HS-27A (cell line): ENCODE data around the gene OLIG1.

Experiments
- DNase-seq: peaks from one replicate; pipeline ENCODE4 v3.0.0-alpha.2; 2012; ENCODE audit warnings: low read depth, missing footprints

Gene OLIG1

GRCh38 chr21:33101300-33101911 lies 31.5 kb downstream of the OLIG1 start:
- no peak for DNase-seq

- DNase-seq: no peak
Measured at GRCh38 chr21:33105088-33105487, 35.1 kb downstream of the OLIG1 start.

- DNase-seq: no peak
Measured at GRCh38 chr21:33108228-33108627, 38.3 kb downstream of the OLIG1 start.

- DNase-seq: no peak
Measured at GRCh38 chr21:33109574-33110339, 39.8 kb downstream of the OLIG1 start.

GRCh38 chr21:33110340-33110715 lies 40.4 kb downstream of the OLIG1 start:
- no peak for DNase-seq

- no peak for DNase-seq
Measured at GRCh38 chr21:33111577-33111976, 41.6 kb downstream of the OLIG1 start.

GRCh38 chr21:33112151-33112550 lies 42.2 kb downstream of the OLIG1 start:
- DNase-seq: no peak

GRCh38 chr21:33112681-33113080 lies 42.7 kb downstream of the OLIG1 start:
- no peak for DNase-seq

GRCh38 chr21:33113131-33113530 lies 43.2 kb downstream of the OLIG1 start:
- DNase-seq: no peak

GRCh38 chr21:33114276-33114675 lies 44.3 kb downstream of the OLIG1 start:
- DNase-seq: no peak

GRCh38 chr21:33115631-33116510 lies 45.9 kb downstream of the OLIG1 start:
- no peak for DNase-seq

- no peak for DNase-seq
Measured at GRCh38 chr21:33116676-33117075, 46.7 kb downstream of the OLIG1 start.

- DNase-seq: no peak
Measured at GRCh38 chr21:33117101-33117888, 47.4 kb downstream of the OLIG1 start.
